GM21717 (cell line): ENCODE measurements around the gene HK2.
A peak's percentile ranks its signal among the peaks of the same experiment; 100 is the strongest.
"Not testable (repeated sequence)": the region's sequence is repeated elsewhere in the genome, so short reads cannot be mapped to it uniquely, and the experiment has no call there.

ENCODE experiments used
- ATAC-seq: cut with Tn5 transposase; IDR thresholded peaks from one replicate; pipeline ENCODE4 v1.9.1; 2021; ENCODE audit warnings: mild to moderate bottlenecking, moderate library complexity; ENCODE audit not compliant: unreplicated experiment

The HK2 gene

DNA sequence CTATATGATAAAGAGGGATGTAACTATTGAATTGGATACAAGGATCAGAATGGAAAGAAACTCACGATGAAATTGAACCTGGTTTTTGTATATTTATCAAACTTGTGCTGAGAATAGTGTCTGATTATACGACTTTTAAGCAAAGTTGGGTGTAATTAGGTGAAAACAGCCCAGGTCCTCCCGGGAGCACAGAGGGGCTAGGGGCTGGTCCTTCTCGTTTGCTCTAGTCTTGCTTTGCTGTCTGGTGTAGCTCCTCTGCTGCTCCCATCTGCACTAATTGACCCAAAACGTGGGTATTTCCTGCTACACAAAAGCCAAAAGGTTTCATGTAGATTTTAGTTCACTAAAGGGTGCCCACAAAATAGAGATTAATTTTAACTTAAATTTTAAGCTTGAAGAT is 58.7 kb downstream of the HK2 start:
- no peak for ATAC-seq

DNA sequence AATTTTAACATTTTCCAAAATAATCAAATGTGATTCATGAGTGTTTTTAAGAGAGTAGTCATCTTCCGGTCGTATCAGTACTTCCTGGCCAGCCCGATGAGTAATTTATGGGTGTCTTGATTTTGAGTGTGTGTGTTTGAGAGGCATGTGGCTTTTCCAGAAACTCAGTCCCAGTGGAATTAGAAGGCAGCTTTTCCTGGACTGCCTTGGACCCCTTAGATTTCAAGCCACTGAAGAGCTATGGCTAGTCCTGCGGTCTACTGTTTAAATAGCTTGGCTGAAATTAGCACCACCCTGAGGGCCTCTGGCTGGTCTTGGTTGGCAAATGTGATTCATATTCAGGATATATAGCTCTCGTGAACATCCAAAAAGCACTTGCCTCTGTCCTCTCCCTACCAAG is 59.4 kb downstream of the HK2 start:
- no peak for ATAC-seq

DNA sequence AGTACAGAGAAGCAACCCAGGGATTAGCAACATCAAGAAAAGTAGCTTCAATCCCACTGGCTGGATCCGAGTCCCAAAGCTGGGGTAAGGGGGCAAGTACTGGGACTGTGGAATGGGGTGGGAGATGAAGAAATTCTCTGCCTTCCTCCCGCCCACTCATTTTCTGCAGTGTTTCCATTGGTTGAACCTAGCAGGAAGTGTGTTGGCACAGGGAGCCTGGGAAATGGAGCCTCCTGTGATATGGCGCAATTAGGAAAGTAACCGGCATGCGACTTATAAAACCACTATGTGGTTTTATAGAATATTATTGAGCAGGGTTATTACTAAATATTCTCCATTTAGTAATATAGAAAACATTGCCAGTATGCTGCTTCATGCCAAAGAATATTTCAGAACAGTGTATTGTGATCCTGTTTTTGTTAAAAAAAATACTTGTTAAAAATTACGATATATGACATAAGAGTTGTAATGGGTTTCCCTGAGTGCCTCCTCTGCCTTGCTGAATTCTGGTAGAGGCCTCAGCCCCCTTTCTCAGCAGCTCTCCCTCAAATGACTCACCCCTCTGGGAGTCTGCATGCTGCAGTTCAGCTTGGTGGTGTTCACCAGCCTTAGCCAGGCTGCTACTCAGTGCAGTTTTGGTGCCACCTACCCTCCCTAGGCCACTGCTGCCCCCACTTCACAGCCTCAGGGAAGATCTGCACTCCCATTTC is 60.5 kb downstream of the HK2 start:
- ATAC-seq: no peak

DNA sequence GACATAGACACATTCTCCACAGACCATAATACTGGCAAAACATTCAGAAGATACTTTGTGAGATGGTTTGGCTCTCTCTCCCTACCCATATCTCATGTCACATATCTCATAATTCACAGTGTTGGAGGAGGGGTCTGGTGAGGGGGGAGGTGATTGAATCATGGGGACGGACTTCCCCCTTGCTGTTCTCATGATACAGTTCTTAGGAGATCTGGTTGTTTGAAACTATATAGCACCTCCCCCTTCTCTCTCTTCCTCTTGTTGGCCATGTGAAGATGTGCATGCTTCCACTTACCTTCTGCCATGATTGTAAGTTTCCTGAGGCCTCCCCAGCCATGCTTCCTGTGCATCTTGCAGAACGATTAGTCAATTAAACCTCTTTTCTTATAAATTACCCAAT is 61.1 kb downstream of the HK2 start:
- ATAC-seq: no peak

DNA sequence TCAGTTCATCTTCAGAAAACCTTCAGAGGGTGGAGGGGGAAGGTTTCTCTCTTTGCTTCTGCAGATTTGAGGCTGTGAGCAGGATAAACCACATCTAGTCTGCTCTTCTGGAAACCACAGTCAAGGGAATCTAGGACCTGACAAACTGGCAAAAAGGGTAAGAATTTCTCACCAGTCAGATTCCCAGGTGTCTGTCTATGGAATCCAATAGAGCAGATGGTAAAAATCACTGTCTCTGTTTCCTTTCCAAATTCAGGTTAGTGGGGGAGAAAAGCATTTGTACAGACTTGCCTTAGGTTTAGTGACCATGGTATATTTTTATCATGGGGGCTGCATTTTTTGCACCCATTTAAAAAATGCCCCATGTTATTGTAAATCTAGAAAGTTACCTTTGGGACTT is 62.3 kb downstream of the HK2 start:
- ATAC-seq: no peak

DNA sequence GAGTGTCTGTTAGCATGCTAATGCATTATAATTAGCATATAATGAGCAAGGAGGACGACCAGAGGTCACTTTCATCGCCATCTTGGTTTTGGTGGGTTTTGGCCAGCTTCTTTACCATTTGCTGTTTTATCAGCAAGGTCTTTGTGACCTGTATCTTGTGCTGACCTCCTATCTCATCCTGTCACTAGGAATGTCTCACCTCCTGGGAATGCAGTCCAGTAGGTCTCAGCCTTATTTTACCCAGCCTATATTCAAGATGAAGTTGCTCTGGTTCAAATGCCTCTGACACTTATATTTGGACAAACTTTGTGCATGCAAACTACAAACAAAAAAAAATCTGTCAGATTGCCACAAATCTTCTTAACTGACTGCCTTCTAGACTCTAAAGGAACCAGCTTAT is 66.3 kb downstream of the HK2 start:
- not testable (repeated sequence) for ATAC-seq

DNA sequence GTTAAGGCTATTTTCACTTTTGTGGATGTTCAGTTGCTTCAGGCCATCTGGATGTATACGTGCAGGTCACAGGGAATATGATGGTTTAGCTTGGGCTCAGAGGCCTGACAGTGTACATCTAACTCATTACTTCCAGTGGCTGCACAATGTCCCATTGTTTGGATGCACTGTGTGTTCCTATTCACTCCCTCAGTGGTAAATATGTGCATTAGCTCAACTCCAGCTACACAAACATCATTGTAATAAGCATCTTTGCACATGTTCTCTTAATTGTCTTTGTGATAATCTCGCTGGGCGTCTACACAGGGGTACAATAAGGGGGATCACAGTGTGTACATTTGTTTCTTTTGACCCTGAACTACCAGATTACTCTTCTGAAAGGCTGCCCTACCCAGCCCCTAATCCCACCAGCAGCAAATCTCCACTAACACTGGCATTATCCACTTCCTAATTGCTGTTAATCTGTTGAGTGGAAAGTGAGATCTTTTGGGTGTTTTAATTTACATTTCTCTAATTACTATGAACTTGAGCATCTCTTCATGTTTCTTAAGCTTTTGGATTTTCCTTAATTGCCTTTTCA is 68.4 kb downstream of the HK2 start:
- ATAC-seq: no peak

DNA sequence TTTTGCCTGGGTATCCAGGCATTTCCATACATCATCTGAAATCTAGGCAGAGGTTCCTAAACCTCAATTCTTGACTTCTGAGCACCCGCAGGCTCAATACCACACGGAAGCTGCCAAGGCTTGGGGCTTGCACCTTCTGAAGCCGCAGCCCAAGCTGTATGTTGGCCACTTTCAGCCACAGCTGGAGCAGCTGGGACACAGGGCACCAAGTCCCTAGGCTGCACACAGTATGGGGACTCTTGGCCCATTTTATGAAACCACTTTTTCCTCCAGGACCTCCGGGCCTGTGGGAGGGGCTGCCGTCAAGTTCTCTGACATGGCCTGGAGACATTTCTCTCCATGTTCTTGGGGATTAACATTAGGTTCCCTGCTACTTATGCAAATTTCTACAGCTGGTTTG is 72.5 kb downstream of the HK2 start:
- no peak for ATAC-seq

DNA sequence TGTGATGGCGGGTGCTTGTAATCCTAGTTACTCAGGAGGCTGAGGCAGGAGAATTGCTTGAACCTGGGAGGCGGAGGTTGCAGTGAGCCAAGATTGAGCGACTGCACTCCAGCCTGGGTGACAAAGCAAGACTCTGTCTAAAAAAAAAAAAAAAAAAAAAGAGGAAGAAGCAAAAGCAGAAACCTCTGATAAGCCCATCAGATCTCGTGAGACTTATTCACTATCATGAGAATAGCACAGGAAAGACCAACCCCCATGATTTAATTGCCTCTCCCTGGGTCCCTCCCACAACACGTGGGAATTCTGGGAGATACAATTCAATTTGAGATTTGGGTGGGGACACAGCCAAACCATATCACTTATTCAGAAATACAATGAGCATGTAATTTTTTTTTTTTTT is 73.6 kb downstream of the HK2 start:
- ATAC-seq: not testable (repeated sequence)

DNA sequence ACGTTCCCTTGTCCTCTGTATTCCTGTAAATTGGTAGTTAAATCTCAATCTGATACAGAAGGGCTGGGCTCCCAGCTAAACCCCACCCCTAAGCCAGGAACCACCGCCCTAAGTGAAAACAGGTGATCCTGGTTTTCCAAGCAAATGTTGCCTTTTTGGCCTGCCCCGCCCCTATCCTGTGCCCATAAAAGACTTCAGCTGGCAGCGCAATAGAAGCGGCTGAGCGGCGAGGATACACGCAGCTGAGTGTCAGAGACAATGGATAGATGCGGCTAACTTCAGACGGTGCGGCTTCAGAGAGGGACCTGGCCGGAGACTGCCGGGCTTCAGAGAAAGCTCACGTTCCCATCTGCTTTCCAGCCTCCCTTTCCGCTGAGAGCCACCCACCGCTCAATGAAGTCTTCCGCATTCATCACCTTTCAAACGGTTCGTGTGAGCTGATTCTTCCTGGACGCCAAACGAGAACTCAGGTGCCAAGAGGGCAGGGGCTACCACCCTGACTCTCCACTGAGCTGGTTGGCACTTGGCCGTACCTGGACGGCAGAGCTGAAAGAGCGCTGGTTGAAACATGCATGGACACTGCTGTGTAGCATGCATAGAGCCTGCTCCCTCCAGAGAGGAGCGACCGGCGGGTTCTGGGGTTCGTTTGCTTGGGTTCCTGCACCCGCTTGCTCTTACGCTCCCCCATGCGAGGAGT is 75.0 kb downstream of the HK2 start:
- no peak for ATAC-seq

DNA sequence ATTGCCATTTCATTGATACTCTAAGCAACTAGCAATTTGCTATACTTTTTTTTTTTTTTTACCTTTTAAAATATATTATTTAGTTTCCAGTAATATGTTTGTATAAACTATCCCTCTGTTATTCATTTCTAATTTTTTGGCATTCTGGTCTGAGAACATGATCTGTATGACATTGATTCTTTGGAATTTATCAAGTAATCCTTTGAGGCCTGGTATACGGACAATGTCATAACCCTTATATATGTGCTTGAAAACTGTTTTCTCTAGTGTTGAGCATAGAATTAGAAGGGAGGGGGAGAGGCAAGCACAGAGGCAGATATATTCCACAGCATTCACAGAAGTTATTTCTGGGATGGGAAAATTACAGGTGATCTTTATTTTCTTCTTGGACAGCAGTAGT is 76.3 kb downstream of the HK2 start:
- ATAC-seq: no peak

DNA sequence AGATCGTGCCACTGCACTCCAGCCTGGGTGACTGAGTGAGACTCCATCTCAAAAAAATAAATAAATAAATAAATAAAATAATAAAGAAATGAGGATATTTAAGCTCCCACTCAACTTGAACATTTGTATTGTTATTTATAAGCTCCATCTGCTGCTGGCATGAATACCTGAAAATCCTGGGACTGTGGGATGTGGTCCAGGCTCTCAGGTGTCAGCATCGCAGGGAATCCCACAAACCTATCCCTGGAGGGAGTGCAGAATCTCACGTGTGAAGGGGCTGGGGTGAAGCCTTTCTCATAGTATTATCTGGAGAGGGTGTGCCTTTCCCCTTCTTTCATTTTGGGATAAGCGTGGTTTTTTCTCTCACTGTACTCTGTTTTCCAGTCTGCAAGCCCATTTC is 77.1 kb downstream of the HK2 start:
- no peak for ATAC-seq

DNA sequence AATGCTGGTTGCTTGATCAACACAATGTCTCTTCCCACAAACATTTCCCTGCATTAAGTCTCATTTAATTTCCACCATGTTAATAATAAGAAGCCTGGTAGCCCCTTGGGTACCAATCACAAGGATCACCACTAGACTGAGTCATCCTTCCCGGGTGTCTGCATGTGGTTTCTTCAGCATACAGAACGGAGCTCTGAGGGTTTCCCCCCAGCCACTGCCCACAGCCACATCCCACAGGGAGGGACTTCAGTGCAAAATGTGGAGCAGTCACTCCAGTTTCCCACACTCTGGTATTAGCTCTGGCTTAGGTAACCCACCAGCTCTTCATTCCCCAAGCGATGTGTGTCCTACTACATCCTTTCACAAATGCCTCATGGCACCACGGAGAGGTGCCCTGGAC is 81.8 kb downstream of the HK2 start:
- ATAC-seq: peak; percentile 53

DNA sequence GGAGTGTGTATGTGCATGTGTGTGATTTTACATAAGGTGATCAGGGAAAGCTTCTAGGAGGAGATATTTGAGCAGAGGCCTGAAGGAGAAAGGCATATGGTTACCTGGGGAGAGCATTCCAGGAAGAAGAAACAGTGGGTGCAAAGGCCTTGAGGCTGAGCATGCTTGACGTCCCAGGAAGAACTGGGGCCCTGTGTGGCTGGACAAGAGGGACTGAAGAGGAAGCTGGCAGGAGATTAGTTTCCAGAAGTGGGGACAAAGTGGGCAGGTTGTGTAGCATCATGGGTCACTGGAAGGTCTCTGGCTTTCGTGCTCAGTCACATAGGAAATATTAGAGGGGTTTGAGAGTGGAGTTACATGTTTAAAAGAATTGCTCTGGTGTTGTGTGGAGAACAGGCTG is 82.5 kb downstream of the HK2 start:
- no peak for ATAC-seq

DNA sequence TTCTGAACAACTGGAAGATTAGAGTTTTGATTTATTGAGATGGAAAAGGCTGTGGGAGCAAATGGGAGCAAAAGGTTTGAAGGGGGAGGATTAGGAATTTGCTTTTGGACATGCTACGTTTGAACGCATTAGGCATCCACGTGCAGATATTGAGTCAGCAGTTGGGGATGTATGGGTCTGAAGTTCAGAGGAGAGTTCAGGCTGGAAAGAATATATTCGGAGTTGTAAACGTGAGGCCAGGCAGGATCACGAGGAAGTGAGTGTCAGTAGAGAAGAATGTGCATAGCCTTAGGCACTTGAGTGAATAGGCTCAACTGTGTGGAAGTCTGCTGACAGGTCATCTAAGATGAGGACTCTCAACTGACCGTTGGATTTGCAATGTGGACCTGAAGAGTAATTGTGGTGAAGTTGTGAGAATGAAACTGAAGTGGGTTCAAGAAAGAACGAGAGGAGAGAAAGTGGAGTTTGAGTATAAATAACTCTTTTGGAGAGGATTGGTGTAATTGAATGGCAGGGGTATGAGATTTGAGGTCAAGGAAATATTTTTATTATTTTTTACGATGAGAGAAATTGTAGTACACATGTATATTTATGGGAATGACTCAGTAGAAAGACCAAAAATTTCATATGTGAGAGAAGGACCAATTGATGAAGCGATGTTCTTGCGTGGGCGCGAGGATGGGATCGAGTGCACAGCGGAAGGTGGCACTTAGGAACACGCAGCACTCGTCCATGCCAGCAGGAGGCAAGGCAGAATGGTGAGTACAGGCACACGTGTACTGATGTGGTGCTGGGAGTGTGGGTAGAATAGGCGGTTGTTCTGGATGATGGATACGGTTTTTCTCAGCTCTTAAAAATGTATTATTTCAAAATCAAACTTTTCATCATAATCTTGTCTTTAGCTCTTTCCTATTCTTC is 84.0 kb downstream of the HK2 start:
- no peak for ATAC-seq

DNA sequence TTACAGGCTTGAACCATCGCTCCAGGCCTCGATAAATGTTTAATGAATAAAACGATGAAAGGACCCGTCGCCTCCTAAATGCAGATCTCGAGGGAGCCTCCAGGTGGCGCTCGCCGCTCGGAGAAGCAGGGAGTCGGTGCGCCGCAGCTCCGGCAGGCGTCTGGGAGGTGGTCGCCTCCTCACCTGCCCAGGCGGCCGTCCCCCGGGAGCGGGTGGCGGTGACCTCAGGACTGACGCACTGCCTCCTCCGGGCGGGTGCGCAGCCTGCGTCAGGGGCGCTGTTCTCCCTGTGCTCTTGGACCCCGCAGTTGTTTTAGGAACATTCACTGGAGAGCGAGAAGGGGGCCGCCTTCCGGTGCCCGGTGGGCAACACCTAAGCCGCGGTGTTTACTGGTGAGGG is 85.9 kb downstream of the HK2 start:
- peak; percentile 51 for ATAC-seq

DNA sequence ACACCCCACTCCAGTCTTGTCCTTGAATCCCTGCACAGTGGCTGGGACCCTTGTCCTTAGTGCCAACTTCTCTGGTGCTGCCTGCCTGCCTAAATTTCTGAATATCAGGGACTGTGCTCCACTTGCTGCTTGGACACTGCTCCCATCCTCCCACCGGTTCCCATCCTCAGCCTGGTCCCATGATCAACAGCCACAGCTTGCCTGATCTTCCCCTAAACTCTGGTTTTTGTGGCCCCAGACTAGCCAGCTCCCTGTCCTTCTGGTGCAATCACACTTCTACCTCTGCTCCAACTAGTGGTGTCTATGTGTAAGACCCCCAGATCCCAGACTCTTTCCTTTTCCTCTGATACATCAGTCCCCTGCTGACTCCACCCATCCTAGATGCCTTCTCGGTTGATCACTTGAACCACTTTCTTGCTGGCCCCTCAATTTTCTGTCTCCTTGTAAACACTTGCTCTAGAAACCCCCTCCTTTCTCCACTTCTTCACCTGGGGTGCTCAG is 87.4 kb downstream of the HK2 start:
- ATAC-seq: no peak

DNA sequence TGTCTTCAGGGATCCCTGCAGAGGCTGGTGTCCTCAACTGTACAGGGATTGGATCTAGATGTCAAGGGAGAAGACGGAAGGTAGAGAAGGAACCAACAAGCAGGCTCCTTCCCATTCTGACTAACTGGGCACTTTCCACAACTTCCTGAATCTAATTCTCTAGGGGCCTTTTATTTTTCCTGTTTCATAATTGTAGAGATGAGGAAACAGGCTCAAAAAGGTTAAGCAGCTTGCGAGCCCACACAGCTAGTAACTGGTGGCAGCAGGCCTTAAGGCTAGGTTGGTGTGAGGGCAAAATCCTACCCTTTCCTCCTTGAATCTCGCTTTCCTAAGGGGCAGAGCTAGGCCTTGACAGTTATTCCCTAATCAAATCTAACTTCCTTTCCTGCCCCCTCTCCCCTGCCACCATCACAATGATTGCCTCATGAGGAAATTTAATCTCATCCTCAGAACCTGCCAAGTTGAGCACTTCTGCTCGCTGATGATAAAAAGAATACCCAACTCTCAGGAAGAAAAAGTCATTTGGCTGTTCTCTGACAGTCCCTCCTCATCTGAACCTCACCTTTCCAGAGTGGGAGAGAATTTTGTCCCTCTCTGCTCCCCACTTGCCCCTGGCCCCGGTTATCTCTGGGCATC is 88.8 kb downstream of the HK2 start:
- no peak for ATAC-seq

DNA sequence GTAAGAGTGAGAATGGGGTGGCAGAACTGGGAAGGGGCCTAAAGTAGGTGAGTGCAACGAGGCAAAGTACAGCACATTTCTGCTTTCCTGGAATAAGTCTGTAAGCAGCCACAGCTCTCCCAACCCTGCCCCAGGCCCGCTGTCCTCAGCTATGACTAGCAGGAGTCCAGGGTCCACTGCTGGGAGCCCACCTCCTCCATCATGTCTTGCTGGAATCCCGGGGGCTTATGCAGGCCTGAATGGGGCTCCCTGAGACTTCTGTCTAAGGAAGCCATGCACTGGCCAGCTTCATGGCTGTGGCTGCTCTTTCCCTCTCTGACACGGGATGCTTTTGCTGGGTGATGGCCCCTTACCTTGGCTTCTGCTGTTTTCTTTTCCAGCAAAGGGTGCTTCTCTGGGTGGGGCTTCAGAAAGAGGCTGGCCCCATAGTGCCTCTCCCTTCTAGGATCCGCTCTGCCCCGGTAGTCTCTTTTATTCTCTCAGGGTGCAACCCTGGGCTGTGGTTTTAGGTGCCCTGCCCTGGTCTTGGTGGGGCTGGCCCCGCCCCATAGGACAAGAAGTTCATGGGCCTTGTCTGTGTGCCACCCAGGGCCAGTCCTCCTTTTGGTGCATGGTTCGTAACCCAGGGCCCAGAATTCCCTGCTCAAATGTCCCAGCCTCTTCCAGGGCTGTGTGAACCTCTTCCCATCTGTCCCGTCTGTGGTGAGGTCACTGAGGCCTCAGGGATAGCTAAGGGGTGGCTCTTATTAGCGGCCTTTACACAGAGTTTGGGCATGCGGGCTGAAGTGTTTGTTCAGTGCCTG is 90.7 kb downstream of the HK2 start:
- ATAC-seq: no peak

DNA sequence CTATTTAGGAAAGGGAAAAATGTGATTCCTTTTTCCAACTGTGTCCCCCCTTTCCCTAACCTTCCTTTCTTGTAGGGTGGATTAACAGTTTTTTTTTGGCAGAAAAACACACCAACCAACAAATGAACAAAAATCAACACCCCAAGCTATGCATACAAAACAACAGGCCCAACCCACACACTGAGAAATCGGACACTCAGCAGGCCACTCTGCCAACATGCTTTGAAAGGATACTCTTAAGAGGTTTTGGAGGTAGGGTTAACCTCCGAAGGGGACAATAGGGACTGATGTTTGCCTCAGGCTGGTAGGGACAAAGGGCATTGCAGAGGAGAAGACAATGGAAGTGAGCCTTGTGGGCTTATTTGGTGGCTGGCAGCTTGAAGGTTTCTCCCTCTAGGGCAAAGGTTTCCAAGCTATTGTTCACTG is 91.4 kb downstream of the HK2 start:
- no peak for ATAC-seq
